PC-9 (cell line): Measurements from ENCODE around the gene CCDC93. TPM values are rescaled to one million over a fixed set of nuclear protein-coding genes. Genes with fewer than 3 reads are reported as not detected.
A peak's percentile ranks its signal among the peaks of the same experiment; 100 is the strongest.

Source experiments
- BruUV-seq: library from RNA; stranded (reverse); fragments of 400-500 nt; replicated peaks from 2 replicates; lab custom pipeline; 2021; lab: Mats Ljungman, UMichigan
- CTCF ChIA-PET: fragments of 300-600 bp; sonication (Branson Sonifier 250); formaldehyde crosslinking; loops from one replicate; lab custom pipeline; 2022; ENCODE audit warnings: antibody characterized with exemption; lab: Charles Lee
- POLR2A ChIA-PET: fragments of 300-600 bp; sonication (Branson Sonifier 250); formaldehyde crosslinking; loops from one replicate; lab custom pipeline; 2022; ENCODE audit warnings: antibody characterized with exemption; ENCODE audit not compliant: unreplicated experiment; lab: Charles Lee
- DNase-seq, 2 experiments: peaks; one replicate each; pipeline versions ENCODE4 v3.0.0 to v3.0.0-alpha.2; 2015 to 2022; ENCODE audit warnings: mixed read lengths in 1 of 2
- H2AFZ ChIP-seq: fragments of 200-600 bp; sonication (generic); 2 replicates; pipeline ENCODE4 v1.8.1; 2017; ENCODE audit warnings: antibody characterized with exemption
- H3F3A ChIP-seq: fragments of 200-600 bp; sonication (generic); 2 replicates; pipeline ENCODE4 v1.8.1; 2017; ENCODE audit warnings: antibody characterized with exemption, mild to moderate bottlenecking, low read depth; ENCODE audit not compliant: insufficient read depth
- H3K27ac ChIP-seq: fragments of 200-600 bp; sonication (generic); 2 replicates; pipeline ENCODE4 v1.6.1; 2016; ENCODE audit warnings: mixed run types
- H3K27me3 ChIP-seq: fragments of 200-600 bp; sonication (generic); 2 replicates; pipeline ENCODE4 v1.6.1; 2016; ENCODE audit warnings: low read depth, mixed run types; ENCODE audit not compliant: insufficient read depth
- H3K36me3 ChIP-seq: fragments of 200-600 bp; sonication (generic); 2 replicates; pipeline ENCODE4 v1.6.1; 2016; ENCODE audit warnings: low read depth, mixed run types
- H3K4me1 ChIP-seq: fragments of 200-600 bp; sonication (generic); replicated peaks from 2 replicates; pipeline ENCODE4 v1.6.1; 2016; ENCODE audit warnings: mixed run types; ENCODE audit not compliant: insufficient read depth
- H3K4me2 ChIP-seq: fragments of 200-600 bp; sonication (generic); 2 replicates; pipeline ENCODE4 v1.6.1; 2017; ENCODE audit warnings: mixed run types
- H3K4me3 ChIP-seq: fragments of 200-600 bp; sonication (generic); 2 replicates; pipeline ENCODE4 v1.6.1; 2016; ENCODE audit warnings: mixed run types
- H3K79me2 ChIP-seq: fragments of 200-600 bp; sonication (generic); 2 replicates; pipeline ENCODE4 v1.6.1; 2017; ENCODE audit warnings: low read depth, mixed run types
- H3K9me2 ChIP-seq: fragments of 200-600 bp; sonication (generic); 2 replicates; pipeline ENCODE4 v1.8.1; 2017; ENCODE audit warnings: mild to moderate bottlenecking; ENCODE audit not compliant: insufficient read depth
- H3K9me3 ChIP-seq: fragments of 200-600 bp; sonication (generic); 2 replicates; pipeline ENCODE4 v1.8.1; 2016; ENCODE audit warnings: low read depth; ENCODE audit not compliant: insufficient read depth
- H4K20me1 ChIP-seq: fragments of 200-600 bp; sonication (generic); 2 replicates; pipeline ENCODE4 v1.8.1; 2017; ENCODE audit not compliant: insufficient read depth
- CTCF ChIP-seq: fragments of 200-600 bp; sonication (generic); conservative IDR thresholded peaks from 2 replicates; pipeline ENCODE4 v1.6.1; 2017; ENCODE audit warnings: mixed run types, antibody characterized with exemption, mild to moderate bottlenecking, moderate library complexity
- EZH2 ChIP-seq: fragments of 200-600 bp; sonication (generic); IDR thresholded peaks from 2 replicates; pipeline ENCODE4 v1.8.0; 2017; ENCODE audit warnings: antibody characterized with exemption, low read depth
- intact Hi-C: fragments of 100-400 bp; cut with micrococcal nuclease; formaldehyde crosslinking; loops from one replicate; pipeline ENCODE4 v1.10.0; 2022; ENCODE audit not compliant: unreplicated experiment
- total RNA-seq: library from RNA; stranded (reverse); gene quantifications from 2 replicates; pipeline ENCODE4 v1.2.3, GENCODE V29; 2021

CCDC93 gene
- total RNA-seq, 1 experiment from 2014 or later = 31.3 TPM

GRCh38 chr2:117976581-117976980 is 37.3 kb downstream of the CCDC93 start:
- Histone ChIP-seq H3K4me1 (peaks cover 14% of the 10 kb centered on the region), H4K20me1 (peaks cover 14% of the 10 kb centered on the region), H3K9me2 (no peaks in the 10 kb centered on the region), H3F3A (peaks cover 17% of the 10 kb centered on the region), H3K9me3 (no peaks in the 10 kb centered on the region), H3K36me3 (peaks cover 19% of the 10 kb centered on the region), H3K79me2 (peaks cover 7% of the 10 kb centered on the region; the same call in 1 of the 2 replicates), H3K4me3 (no peak overlapping the region), H2AFZ (no peak overlapping the region), H3K27me3 (no peaks in the 10 kb centered on the region), H3K27ac (no peak overlapping the region), H3K4me2 (no peak overlapping the region)
- POLR2A ChIA-PET = no interaction called here
- DNase-seq = no peak
- intact Hi-C loops = no loop called here
- BruUV-seq = no TSS peak
- CTCF ChIA-PET = no interaction called here
- TF ChIP-seq EZH2 (no peak), CTCF (no peak)

- Histone ChIP-seq H2AFZ (no peak overlapping the region), H3K27ac (no peak overlapping the region), H3K36me3 (peaks cover 15% of the 10 kb centered on the region; the same call in 1 of the 2 replicates), H3K9me3 (no peaks in the 10 kb centered on the region), H3K9me2 (no peaks in the 10 kb centered on the region), H3F3A (no peaks in the 10 kb centered on the region), H3K4me3 (no peak overlapping the region), H3K4me1 (no peaks in the 10 kb centered on the region), H4K20me1 (peaks cover 5% of the 10 kb centered on the region), H3K79me2 (no peaks in the 10 kb centered on the region), H3K27me3 (no peaks in the 10 kb centered on the region), H3K4me2 (no peak overlapping the region)
- intact Hi-C loops = no loop called here
- TF ChIP-seq EZH2 (no peak), CTCF (no peak)
- ChIA-PET CTCF (no interaction called here), POLR2A (no interaction called here)
- no TSS peak for BruUV-seq
- no peak for DNase-seq
These were observed 40.3 kb downstream of the CCDC93 start for GRCh38 chr2:117973498-117974082.

DNA sequence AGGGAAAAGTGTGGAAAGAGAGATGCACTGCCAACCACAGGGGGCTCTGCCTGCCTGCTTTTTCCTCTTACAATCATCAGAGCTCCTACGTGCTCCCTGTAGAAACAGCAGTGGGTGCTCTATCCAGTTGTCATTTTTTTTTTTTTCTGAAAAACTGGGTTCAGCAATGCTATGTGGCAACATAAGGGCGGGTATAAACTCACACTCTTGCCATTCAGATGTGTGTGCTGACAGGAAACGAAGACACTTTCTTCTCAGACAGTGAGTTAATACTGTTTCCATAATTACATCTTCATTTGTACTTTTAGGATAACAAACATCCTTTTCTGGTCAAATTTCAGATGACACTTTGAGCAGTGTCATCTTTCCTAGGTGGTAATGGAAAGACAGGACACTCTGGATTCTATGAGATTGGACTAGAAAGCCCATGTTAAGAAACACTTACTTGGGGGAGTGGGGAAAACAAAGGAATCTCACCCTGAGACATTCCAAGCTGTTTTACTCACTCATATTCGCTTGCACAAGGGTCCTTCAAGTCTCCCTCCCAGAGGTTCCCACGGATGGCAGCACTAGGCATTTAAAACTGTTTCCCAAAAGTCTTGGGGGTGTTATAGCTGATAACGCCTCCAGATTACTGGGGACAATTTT is 41.3 kb downstream of the CCDC93 start:
- peak in 1 of 2 experiments; percentile 44 for DNase-seq
- peaks cover 15% of the 10 kb centered on the region; the same call in 1 of the 2 replicates for H3K36me3 ChIP-seq
- no peak overlapping the region for H3K4me2 ChIP-seq
- H3K9me2 ChIP-seq = no peaks in the 10 kb centered on the region
- H3F3A ChIP-seq = no peaks in the 10 kb centered on the region
- no peaks in the 10 kb centered on the region for H3K79me2 ChIP-seq
- intact Hi-C loops = no loop called here
- H4K20me1 ChIP-seq = 0 out of 2 replicates have a peak, but pooled peaks cover 6% of the 10 kb centered on the region
- TF ChIP-seq EZH2 (no peak), CTCF (no peak)
- ChIA-PET POLR2A (no interaction called here), CTCF (interaction anchor here (0.7 kb wide), 1 partner anchor 30 kb away, joined by 3 read pairs; no protein-coding TSS in a partner anchor)
- H3K4me1 ChIP-seq = no peaks in the 10 kb centered on the region
- BruUV-seq = no TSS peak
- no peaks in the 10 kb centered on the region for H3K9me3 ChIP-seq
- no peaks in the 10 kb centered on the region for H3K27me3 ChIP-seq
- no peak overlapping the region for H2AFZ ChIP-seq
- H3K27ac ChIP-seq = no peak overlapping the region
- H3K4me3 ChIP-seq = no peak overlapping the region
